OCI-M2 (cell line): ENCODE measurements around the gene C1QA.
"Not testable (repeated sequence)": the region's sequence is repeated elsewhere in the genome, so short reads cannot be mapped to it uniquely, and the experiment has no call there.

Experiments
- DNase-seq: peaks from one replicate; lab custom pipeline; 2025; ENCODE audit not compliant: unreplicated experiment; lab: John Stamatoyannopoulos, UW

The C1QA gene

DNA sequence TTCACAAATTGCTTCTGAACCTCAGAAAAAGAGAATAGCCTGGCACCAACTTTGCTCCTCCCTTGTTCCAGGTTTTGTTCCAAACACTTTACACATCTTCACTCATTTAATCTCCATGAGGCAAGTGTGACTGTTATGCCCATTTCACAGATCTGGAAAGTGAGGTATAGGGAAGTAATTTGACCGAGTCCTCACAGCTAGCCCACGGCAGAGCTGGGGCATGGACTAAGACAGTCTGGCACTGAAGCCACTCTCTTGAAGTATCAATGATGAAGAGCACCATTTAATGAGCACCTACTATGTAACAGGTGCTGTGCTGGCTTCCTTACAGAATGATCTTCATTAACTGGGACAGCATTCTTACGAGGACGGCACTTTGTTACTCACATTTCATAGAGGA lies 35.6 kb downstream of the C1QA start:
- no peak for DNase-seq

DNA sequence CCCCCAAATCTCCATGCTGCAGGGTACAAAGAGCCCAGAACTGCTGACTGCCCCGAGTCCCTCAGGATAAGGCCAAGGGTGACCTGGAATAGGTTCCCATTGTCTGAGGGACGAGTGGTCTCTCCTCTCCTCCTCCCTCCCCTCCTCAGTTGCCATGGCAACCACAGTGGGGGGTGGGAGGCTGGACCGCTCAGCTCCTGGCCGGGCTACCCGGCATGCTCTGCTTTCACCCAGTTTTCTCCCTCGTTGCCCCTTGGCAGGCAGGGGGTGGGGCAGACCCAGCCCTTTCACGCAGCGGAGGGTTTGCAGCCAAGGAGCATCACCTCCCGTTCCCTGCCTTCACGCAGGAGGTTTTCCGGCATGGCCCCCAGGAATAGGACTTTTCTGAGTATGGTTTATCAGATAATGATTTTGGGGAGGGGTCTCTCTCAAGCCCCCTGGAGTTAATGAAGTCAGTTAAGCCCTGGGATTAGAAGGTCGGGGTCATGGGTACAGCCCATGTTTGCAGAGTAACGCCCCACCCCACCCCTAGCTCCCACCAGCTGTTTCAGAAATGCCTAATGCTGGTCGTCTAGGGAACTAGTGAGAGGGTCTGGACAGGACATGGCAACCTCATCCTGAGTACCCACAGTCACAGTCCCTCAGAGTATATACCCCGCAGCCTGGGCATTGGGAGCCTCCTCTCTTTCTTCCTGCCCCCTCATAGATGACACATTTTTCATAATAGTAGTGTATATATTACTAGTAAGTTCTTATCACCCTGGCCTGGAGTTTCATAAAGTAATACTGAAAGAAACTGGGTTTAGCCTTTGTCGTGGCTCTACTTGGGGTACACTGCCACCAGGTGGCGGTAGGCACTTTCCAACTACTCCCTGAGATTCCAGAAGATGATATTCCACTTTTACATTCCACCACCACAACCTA lies 37.3 kb downstream of the C1QA start:
- no peak for DNase-seq

DNA sequence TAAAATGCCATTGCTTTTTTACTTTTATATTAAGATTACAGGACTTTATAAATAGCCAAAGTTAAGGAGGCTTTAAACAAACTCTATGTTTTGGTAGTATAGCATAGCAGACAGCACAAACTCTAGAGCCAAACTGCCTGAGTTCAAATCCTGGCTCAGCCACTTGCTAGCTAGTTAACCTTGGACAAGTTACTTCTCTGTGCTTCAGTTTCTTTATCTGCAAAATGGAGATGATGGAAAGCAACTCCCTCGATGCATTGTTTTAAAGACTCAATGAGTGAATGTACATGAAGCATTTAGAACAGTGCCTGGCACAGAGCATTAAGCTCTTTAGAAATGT lies 38.0 kb downstream of the C1QA start:
- no peak for DNase-seq

GRCh38 chr1:22676151-22676550 lies 39.7 kb downstream of the C1QA start:
- DNase-seq, result not testable (repeated sequence)

DNA sequence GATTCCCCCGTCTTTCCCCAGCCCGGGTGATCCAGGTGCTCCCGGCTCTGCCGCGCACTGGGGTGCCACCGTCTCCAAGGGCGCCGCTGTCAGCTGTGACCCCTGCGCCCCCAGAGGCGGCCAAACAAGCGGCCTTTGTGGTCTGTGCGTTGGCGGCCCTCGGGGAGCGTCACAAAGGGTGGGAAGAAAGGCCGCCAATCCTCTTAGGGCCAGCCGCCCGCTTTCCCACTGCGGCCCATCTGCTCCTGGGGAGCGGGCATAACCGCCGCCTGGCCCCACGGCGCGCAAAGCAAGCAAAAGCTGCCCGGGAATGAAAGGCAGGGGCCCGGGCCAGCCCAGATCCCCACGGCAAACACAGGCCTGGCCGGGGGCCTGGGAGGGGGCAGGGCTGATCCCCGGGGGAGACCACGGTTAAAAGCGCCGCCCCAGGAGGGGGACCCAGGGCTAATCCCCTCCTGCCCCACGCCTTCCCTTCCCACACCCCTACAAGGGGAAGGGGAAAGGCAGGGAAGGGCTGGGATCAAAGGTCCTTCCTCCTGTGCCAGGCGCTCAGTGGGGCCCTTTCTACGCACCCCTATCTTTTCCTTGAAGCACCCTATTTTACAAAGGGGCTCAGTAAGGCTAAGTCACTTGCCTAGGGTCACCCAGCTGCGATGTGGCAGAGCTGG lies 40.6 kb downstream of the C1QA start:
- no peak for DNase-seq

GRCh38 chr1:22677931-22678896 lies 41.8 kb downstream of the C1QA start:
- DNase-seq, result no peak

DNA sequence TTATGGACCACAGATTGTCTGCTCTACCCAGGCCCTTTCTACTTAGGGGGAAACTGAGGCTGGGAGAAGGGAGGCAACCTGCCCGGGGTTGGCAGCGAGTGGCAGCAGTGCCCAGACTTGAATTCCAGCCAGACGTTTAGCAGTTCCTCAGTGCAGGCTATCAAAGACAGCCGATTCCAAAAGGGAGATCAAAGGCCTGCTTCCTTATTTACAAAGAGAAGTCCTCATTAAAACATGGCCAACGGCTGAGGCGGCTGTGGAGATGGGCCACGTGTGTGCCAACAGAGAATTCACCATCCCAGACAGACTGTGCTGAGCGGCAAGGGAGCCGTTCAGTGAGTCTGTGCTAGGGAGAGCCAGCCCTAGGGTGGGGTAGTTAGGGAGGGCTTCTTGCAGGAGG lies 44.3 kb downstream of the C1QA start:
- DNase-seq, result no peak

GRCh38 chr1:22681556-22682276 lies 45.3 kb downstream of the C1QA start:
- DNase-seq, result no peak

DNA sequence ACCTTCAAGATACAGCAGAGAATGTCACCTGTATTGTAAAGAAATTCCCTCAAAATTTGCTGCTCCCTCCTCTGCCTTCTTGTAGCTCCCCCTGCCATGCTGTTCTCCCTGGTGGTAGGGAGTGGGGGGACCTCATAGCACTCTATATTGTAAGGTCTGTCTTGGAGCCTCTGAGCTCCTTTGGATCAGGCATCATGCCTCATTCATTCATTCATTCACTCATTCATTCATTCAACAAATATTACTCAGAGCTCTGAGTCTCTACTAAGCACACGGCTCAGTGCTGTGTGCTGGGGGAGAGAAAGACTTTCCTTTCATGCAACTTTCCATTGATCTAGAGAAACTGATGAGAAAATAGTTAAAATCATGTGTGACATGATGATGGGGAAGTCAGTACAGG lies 47.1 kb downstream of the C1QA start:
- DNase-seq, result no peak

DNA sequence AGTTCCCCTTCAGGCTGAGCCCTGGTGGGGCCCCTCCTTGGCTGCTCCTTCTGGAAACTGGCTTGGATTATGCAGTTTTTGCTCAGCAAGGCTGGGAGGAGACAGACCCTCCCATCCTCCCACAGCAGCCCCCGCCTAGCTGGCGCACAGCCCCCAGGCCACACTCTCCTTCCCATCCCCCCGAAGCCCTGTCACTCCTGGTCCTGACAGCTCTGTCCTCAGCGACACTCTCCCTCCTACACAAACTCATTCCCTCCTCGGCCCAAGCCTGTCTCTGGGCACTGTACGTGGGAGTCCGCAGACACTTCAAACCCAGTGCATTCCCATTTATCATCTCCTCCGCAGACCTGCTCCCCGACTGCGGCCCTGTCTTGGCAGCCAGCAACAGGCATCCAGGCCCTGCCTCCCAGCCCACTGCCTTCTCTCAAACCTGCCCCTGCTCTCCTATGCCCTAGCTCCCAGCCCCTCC lies 49.2 kb downstream of the C1QA start:
- no peak for DNase-seq

DNA sequence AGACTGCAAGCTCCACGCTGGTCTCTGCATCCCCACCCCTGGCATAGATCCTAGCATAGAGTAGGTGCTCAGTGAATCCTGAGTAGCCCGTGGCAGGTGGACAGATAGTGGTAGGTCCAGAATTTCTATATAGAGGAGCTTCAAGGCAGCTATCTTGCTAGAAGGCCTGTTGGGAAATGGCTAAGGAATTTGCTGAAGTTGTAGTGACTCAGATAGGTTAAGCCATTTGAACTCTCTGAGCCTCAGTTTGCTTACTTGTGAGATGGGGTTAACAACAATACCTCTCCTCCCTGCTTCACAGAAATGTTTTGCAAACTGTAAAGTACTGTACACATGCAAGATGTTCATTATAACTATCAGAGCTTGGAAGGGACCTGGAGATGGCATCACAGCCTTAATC lies 50.8 kb downstream of the C1QA start:
- DNase-seq, result no peak

DNA sequence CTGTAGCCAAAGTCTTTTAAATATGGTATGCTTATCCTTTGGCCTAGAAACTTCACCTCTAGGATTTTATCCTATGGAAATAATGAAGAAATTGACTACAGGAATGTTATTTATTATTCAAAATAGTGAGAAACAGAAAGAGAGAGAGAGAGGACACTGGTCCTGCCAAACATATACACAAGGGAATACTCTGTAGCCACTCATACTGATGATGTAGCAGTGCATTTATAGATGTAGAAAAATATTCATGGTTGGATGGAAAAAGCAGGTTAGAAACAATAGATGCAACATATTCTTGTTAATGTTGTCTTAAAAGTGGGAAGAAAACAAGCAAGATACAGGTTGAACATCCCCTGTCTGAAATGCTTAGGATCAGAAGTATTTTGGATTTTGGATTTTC lies 52.0 kb downstream of the C1QA start:
- no peak for DNase-seq
